HG03442 (cell line): ENCODE measurements around the gene POLR2C.
"Not testable (repeated sequence)": the region's sequence is repeated elsewhere in the genome, so short reads cannot be mapped to it uniquely, and the experiment has no call there.

ENCODE experiments used
- ATAC-seq: cut with Tn5 transposase; IDR thresholded peaks from one replicate; pipeline ENCODE4 v1.9.1; 2021; ENCODE audit warnings: mild to moderate bottlenecking, moderate library complexity; ENCODE audit not compliant: unreplicated experiment

Gene POLR2C

GRCh38 chr16:57478396-57479204 lies 16.1 kb downstream of the POLR2C start:
- ATAC-seq, result no peak

DNA sequence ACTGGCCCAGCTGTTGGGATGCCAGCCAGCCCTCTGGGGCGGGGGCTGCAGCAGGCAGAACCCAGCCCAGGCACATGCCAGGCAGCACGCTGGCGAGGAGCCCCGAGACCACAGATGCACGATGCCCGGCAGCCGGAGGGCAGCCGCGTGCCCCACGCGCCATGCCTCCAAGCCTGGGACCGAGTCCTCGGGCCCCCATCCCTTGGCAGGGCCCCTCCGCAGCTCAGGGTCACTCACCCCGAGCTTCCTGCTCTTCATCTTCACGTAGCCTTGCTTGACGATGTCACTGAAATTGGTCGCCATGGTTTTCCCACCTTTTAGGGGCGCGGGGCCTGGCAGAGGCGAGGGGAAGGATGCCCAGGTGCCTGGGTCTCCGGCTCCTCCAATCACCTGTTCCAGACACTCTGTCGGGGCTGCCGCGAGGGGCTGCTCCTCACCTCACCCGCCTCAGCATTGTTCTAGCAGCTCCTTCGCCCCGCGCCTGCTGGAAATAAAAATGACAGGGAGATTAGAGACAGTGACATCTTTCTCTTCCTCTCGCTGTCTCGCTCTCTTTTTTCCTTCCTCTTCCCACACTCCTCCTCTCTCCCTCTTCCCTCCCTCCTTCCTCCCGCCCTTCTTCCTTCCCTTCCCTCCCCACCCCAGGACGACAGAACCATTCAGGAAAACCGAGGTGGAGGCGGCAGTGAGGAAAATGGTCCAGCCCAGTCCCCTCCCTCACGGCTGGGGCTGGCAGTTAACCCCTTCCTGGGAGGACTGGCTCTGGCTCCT lies 16.9 kb downstream of the POLR2C start:
- ATAC-seq, result no peak

DNA sequence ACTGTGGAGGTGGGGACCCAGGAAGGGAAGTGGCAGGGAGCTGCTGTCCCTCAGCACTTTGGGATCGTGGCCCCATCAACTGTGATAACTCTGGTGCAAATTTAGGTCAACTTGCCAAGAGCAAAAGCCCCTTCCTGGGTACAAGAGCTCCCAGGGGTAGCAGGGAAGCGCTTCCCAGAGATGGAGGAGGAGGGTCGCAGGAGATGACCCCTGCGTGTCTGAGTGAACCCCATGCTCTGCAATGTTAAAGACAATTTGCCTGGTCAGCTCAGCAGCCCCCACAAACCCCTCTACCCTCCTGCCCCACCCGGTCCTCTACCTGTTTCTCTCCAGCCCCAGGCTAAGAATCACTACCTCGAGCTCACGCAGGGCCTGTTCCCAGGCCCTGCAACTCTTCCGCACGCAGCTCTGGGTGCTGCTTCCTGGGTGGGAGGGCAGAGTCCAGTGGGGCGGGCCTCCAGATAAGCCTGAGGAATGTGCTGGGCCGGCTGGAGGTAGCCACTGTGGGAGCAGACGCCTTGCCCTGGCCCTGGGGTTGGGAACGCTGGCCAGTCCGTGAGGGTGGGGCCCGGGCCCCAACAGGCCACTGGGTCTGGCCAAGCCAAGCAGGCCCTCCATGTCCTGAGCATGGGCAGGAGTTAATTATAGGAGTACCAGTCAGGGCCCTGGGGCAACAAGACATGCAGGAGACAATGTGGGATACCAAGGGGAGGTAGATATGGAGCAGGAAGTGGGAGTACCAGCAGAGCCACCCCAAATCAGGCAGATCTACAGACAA lies 17.7 kb downstream of the POLR2C start:
- no peak for ATAC-seq

DNA sequence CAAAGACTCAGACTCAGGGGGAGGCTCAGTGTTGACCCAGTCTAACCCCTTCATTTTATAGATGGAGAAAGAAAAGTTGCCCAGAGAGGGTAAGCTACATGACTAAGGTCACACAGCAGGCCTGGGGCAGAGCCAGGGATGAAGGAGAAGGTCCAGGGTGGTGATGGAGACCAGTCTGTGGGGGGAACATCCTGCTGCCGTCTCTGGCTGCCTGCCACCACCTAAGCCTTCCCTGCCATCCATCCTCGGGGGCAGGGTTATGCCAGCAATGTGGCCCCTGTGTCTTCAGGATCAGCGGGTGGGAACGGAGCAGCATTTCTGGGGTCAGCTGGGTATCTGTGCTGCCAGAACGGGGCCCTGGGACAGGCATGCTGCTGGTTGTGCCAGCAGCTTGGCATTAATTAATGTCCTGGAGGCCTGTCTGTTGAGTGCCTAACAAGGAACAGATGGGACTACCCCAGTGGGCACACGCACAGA lies 18.3 kb downstream of the POLR2C start:
- ATAC-seq, result no peak

DNA sequence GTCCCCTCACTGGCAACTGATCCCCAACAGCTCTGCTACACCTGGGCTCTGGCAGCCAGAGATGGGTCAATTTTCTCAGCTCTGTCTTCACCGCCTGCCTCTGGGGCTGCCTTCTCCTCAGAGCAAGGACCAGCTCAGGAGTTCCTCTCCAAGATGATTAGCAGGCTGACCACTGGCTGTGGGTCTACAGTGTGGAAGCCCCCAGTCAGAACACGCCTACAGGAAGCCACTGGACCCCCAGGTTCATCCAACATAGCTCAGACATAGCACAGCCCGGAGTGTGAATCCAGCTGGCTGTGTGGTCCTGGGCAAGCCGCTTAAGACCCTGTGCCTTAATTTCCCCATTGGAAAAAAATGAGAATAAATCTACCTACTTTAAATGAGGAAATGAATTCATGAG lies 18.9 kb downstream of the POLR2C start:
- ATAC-seq, result no peak

DNA sequence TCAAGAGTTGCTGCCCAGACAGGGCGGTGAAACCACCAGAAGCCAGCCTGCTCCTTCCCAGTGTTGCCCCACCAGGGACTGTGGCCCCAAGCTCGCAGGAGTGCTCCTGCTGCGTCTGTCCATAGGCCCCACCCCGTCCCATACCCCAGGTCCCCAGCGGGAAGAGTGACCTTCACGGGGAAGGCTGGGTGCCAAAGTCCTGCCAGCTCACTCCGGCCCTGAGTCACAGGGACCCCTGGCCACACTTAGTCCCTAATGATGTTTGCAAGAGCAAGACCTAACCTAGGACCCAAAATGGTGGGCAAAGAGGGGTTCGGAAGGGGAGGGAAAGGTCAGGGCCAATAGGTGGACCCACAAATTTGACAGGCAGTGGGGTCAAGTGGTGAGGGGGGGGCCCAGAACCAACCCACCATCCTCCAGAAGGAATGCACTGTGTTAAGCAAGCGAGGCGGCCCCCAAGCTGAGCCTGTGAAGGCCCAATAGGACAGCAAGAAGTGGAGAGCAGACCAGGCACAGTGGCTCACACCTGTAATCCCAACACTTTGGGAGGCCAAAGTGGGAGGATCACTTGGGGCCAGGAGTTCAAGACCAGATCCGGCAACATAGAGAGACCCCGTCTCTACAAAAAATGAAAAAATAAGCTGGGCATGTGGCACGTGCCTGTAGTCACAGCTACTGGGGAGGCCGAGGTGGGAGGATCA lies 20.5 kb downstream of the POLR2C start:
- no peak for ATAC-seq

GRCh38 chr16:57483725-57484514 lies 21.4 kb downstream of the POLR2C start:
- no peak for ATAC-seq

GRCh38 chr16:57484515-57485005 lies 22.1 kb downstream of the POLR2C start:
- no peak for ATAC-seq

GRCh38 chr16:57485091-57485915 lies 22.8 kb downstream of the POLR2C start:
- no peak for ATAC-seq

- ATAC-seq, result peak; percentile 72
These were observed 23.7 kb downstream of the POLR2C start, which contains the start of gene DOK4 for GRCh38 chr16:57485916-57486857. TSS of gene DOK4 (minus strand) at chr16:57486493. CDS start at chr16:57479507, 6,986 bp downstream.

DNA sequence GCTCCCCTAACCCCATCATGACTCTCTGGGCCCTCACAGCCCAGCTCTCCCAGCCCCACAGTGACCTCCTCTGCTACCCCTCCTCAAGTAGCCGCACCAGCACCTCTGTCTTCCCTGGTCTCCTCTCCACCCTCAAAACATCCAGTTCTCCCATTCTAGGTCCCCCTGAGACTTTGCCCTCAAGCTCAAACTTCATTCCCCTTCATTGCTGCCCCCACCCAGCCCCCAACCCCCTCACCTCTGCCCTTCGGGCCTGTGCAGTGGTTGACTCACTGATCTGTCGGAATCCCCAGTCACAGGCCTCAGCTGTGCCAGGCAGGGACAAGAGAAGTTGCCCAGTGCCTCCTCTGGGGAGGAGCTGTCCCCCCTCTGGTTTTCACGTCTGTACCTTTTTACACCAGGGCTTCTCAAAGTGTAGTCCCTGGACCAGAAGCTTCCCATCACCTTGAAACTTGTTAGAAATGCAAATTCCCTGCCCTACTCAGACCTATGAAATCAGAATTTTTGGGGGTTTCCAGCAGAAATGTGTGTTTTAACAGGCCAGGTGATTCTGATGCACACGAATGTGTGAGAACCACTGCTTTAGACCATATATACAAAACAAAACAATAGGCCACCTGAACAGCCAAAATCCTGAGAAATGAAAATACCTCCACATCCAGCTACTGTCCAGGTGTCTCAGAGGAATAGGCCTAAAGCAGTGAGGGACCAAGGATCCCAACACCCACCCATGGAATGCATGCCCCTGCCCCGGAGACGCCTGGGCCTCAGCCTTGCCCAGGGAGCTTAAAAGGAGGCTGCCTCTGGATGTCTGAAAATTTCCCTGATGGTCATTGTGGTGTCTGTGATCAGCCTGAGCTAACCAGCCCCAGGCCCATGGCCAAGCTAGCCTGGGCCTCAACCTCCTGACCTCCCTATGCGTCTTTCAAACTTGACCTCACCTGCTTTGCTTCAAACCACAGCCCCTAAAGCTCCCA lies 24.7 kb downstream of the POLR2C start:
- ATAC-seq, result no peak

- ATAC-seq, result no peak
These were observed 26.8 kb downstream of the POLR2C start for GRCh38 chr16:57489229-57489628.

DNA sequence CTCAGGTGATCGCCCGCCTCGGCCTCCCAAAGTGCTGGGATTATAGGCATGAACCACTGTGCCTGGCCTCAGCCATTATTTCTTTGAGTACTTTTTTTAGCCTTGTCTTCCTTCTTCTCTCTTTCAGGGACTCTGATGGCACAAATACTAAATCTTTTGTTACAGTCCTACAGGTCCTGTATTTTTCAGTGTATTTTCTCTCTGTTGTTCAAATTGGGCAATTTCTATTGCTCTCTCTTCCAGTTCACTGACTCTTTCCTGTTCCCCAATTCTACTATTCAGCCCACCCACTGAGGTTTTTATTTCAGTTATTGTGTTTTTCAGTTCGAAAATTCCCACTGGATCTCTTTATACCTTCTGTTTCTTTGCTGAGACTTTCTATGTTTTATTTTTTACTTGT lies 31.3 kb downstream of the POLR2C start:
- no peak for ATAC-seq

DNA sequence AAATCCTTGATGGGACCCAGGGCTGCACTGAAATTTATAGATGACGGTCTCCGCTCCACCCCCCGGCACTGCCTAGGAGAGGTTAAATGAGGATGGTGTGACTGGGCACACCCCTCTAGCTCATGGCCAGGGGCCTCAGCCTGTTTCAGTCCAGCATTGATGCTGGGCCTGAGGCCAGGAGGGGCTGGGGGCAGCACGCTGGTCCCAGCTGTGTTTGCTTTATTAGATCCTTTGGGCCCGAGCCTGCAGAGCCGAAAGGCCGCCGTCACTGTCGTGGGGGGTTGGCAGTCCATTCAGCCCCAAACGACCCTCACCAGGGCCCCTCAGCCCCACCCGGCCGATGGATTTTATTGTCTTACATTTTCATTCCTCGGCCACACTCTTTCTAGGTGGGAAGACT lies 34.6 kb downstream of the POLR2C start:
- ATAC-seq, result no peak

DNA sequence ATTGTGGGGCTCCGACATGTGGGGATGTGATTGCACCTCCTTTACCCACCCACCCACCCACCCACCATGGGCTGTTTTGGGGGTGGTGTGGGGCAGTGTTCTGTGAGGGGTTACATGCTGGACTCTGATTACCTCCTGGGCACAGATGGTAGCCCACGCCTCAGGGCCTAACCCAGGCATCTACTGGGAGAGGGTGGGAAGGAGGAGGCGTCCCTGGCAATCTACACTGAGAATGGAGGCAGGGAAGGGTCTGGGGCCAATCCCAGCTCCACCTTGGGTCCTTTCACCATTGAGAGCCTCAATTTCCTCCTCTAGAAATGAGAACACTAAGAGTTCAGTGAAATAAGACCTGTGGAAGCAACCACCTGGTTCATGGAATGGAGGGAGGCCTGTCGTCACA lies 35.6 kb downstream of the POLR2C start:
- ATAC-seq, result no peak

- ATAC-seq, result not testable (repeated sequence)
These were observed 37.5 kb downstream of the POLR2C start for GRCh38 chr16:57499941-57500340.
